Adrenal gland (tissue), 5 donors: ENCODE measurements around the gene B4GALNT1.

Experiments
- POLR2A ChIP-seq, 2 donors: fragments of 450-650 bp; IDR thresholded peaks; one replicate each; pipeline ENCODE4 v1.6.1; 2017; ENCODE audit warnings: antibody characterized with exemption in 2 of 2, mild to moderate bottlenecking in 2 of 2, moderate library complexity in 1 of 2
- TF ChIP-seq, protein P1 (sequence below), 6 experiments: fragments of 450-650 bp in 4 of 6; fragments of 200-600 bp in 2 of 6; sonication (generic) in 1 of 6; IDR thresholded peaks; 1 replicate in 5 of 6; 2 replicates in 1 of 6; pipeline versions ENCODE4 v1.5.1 to v1.8.0; 2016 to 2021; ENCODE audit warnings: antibody characterized with exemption in 6 of 6, mild to moderate bottlenecking in 2 of 6, moderate library complexity in 1 of 6
- donor health status: DM: no; HTN: no; CAD: no.

DNA sequence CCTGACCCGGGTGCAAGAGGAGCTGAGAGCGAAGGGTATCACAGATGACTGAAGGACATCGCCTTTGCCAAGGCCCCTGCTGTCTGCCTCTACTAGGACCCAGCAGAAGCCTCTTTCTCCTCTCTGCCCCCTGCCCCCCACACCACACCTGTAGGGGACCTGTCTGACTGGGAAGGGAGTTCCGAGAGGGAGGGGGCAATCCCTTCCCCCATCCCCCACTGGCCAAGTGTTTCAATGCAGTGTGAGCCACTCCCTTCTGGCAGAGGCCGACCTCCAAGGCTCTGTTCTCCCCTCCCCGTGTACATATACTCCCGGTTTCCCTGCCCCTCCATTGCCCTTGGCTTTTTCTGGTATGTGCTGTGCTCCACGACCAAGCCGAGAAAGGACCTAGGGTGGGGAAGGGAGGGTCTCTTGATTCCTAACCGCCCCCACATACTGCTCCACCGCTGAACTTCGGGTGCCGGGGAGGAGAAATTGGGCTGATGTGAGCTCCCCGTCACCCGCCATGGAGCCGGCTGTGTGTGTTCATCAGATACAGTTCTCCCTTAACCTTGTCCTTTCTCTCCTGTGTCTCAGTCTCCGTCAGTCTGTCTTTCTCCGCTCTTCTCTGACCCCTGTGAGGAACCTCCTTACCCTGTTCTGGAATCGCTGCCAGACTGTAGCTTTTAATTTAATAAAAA, 23.8 kb downstream of the B4GALNT1 start:
- TF ChIP-seq, protein P1, sequence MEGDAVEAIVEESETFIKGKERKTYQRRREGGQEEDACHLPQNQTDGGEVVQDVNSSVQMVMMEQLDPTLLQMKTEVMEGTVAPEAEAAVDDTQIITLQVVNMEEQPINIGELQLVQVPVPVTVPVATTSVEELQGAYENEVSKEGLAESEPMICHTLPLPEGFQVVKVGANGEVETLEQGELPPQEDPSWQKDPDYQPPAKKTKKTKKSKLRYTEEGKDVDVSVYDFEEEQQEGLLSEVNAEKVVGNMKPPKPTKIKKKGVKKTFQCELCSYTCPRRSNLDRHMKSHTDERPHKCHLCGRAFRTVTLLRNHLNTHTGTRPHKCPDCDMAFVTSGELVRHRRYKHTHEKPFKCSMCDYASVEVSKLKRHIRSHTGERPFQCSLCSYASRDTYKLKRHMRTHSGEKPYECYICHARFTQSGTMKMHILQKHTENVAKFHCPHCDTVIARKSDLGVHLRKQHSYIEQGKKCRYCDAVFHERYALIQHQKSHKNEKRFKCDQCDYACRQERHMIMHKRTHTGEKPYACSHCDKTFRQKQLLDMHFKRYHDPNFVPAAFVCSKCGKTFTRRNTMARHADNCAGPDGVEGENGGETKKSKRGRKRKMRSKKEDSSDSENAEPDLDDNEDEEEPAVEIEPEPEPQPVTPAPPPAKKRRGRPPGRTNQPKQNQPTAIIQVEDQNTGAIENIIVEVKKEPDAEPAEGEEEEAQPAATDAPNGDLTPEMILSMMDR (IDR thresholded peaks at IDR 0.05), result no peak
- no peak for TF ChIP-seq POLR2A (IDR thresholded peaks at IDR 0.05)
